GM18499 (cell line): ENCODE data around the gene PARD6B.
"Not testable (repeated sequence)": the region's sequence is repeated elsewhere in the genome, so short reads cannot be mapped to it uniquely, and the experiment has no call there.

ENCODE experiments used
- ATAC-seq: cut with Tn5 transposase; IDR thresholded peaks from one replicate; pipeline ENCODE4 v1.9.1; 2021; ENCODE audit warnings: moderate number of reproducible peaks; ENCODE audit not compliant: insufficient read depth, unreplicated experiment

The PARD6B gene

DNA sequence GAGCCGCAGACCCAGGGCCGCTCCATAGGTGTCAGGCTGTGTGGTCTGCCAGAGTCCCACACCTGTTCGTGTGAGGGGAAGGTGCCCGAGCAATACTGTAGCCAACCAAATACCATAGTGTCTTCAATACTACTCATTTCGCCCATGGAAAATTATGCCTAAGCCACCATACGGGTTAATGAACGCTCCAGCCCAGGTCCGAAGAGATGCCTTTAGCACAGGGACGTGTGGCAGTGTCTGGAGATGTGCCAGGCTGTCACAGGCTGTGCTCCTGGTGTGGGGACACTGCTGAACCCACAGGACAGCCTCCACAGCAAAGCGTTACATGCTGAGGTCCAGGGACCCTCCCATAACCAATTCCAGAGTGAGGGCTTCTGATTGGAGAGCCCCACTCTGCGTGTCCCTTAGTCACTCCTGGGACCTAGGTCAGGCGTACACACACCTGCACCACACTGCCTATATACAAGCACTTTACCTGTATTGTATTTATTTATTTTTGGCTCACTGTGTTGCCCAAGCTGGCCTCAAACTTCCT lies 38.2 kb downstream of the PARD6B start:
- ATAC-seq, result not testable (repeated sequence)

GRCh38 chr20:50771419-50772080 lies 40.2 kb downstream of the PARD6B start:
- ATAC-seq, result not testable (repeated sequence)

- ATAC-seq, result no peak
These were observed 41.2 kb downstream of the PARD6B start for GRCh38 chr20:50772420-50773185.

DNA sequence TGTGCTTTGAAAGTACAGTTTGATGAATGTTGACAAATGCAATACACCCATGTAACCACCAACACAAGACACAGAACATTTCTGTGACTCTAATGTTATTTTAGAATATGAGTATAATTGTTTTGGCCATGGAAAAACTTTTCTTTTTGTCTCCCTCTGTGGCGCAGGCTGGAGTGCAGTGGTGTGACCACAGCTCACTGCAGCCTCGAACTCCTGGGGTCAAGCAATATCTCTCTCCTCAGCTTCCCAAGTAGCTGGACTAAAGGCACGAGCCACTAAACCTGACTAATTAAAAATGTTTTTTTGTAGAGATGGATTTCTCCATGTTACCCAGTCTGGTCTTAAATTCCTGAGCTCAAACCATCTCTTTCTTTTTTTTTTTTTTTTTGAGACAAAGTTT lies 43.1 kb downstream of the PARD6B start:
- ATAC-seq, result no peak

GRCh38 chr20:50776122-50776817 lies 44.9 kb downstream of the PARD6B start:
- no peak for ATAC-seq

- ATAC-seq, result no peak
These were observed 46.0 kb downstream of the PARD6B start for GRCh38 chr20:50777373-50777772.

- not testable (repeated sequence) for ATAC-seq
These were observed 47.6 kb downstream of the PARD6B start for GRCh38 chr20:50778994-50779393.

DNA sequence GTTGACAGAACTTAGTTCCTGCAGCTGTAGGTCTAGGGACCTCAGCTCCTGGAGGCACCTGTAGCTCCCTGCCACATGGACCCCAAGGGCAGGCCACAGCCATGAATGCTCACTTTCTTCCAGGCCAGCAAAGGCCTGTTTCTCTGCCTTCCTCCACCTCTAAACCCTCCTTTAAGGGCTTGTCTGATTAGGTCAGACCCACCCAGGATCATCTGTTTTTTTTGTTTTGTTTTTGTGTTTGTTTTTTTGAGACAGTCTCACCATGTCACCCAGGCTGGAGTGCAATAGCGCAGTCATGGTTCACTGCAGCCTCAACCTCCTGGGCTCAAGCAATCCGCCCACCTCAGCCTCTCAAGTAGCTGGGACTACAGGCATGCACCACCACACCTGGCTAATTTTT lies 52.0 kb downstream of the PARD6B start:
- no peak for ATAC-seq

GRCh38 chr20:50783903-50784302 lies 52.5 kb downstream of the PARD6B start:
- no peak for ATAC-seq

GRCh38 chr20:50784464-50784863 lies 53.1 kb downstream of the PARD6B start:
- ATAC-seq, result no peak

GRCh38 chr20:50786703-50787102 lies 55.3 kb downstream of the PARD6B start:
- no peak for ATAC-seq

DNA sequence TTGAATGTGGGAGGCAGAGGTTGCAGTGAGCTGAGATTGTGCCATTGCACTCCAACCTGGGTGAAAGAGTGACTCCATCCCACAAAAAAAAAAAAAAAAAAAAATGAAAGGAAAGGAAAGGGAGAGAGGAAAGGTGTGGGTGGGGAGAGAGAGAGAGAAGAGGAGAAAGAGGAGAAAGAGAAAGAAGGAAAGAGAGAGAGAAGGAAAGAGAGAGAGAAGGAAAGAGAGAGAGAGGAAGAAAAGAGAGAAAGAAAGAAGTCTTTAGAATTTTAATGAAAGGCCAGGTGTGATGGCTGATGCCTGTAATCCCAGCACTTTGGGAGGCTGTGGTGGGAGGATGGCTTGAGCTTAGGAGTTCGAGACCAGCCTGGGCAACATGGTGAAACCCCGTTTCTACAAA lies 55.8 kb downstream of the PARD6B start:
- no peak for ATAC-seq

DNA sequence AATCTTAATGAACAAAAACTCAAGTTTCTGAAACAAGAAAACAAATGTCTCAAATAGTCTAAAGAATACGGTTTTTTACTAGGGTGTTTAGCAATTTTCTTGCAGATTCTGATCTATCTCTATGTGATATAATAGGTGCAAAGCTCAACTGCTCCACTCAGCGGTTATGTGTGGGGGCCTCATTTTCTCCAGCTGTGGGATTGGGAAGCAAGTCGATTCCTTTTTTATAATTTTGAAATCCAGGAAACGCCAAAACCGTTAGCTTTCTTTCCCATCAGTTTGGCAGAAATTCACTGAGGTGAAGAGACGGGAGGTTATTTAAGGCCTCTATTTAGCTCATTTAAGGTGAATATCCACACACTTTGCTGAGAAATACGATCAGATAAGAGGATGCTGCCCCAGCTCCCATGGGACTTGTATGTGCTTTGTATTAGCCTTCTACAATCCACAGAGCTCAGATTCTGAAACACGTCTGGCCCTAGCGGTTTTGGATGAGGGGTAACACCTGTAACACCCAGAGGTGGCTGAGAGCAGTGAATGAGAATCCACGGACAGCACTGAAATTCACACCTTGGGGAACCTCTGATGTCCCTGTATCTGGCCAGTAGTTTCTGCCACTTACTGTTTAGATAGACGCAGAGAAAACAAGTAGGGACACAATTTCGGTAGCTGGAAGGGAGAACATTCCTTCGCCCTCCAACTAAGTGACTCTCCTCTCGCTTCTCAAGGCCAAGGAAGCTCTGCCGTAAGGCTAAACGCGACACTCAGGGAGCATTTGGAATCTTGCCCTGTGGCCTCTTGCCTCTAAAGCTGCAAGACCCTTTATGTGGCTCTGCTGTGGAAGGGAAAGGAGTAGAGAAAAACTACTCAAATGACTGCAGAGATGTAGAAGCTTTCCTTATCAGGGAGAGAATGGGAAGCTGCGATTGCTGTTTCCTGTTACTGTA lies 56.9 kb downstream of the PARD6B start:
- ATAC-seq, result no peak

DNA sequence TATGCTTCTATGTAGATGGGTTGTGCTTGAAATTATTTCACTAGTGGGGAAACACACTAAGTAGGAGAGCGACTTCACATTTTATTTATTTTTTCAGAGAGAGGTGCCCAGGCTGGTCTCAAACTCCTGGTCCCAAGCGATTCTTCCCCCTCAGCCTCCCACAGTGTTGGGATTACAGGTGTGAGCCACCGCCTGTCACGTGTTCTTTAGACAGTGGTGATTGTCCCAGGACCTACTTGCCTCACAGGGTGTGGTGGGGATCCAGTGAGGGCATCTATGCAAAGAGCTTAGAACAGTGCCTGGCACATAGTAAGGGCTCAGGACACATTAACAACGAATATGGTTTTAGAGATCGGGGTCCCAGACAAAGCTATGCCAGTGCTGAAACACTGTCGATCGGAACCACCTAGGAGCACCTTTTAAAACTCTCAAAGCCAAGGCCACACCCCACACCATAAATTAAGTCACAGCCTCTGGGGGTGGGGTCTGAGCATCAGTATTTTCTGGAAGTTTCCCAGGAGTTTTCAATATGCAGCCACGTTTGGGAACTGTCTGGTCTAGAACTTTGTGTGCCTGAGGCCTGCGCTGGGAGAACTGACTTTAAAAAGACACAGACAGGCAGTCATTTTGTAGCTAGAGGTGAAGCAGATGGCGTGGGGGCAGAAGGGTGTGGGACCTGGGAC lies 58.7 kb downstream of the PARD6B start:
- ATAC-seq, result no peak

GRCh38 chr20:50790651-50791277 lies 59.4 kb downstream of the PARD6B start:
- peak; percentile 43 for ATAC-seq

- no peak for ATAC-seq
These were observed 61.6 kb downstream of the PARD6B start for GRCh38 chr20:50792708-50793574.

GRCh38 chr20:50793575-50794016 lies 62.2 kb downstream of the PARD6B start:
- not testable (repeated sequence) for ATAC-seq
